Dendritic cell treated with granulocyte-macrophage colony-stimulating factor and Interleukin-4, amounts not matched to agents 40 ng/mL and 50 ng/mL, for 4 days (primary cell): ENCODE data around the gene WDR76.
"Not testable (repeated sequence)": the region's sequence is repeated elsewhere in the genome, so short reads cannot be mapped to it uniquely, and the experiment has no call there.

Source experiments
- H3K27ac Mint-ChIP-seq: one replicate; pipeline ENCODE4 v1.8.0; 2022; ENCODE audit warnings: mild to moderate bottlenecking, mixed read lengths
- H3K27me3 Mint-ChIP-seq: one replicate; pipeline ENCODE4 v1.8.0; 2022; ENCODE audit warnings: mild to moderate bottlenecking, mixed read lengths
- H3K36me3 Mint-ChIP-seq: one replicate; pipeline ENCODE4 v1.8.0; 2022; ENCODE audit warnings: low read depth, mixed read lengths
- H3K4me1 Mint-ChIP-seq: one replicate; pipeline ENCODE4 v1.8.0; 2022; ENCODE audit warnings: low read depth, mixed read lengths
- H3K4me3 Mint-ChIP-seq: one replicate; pipeline ENCODE4 v1.8.0; 2022; ENCODE audit warnings: mild to moderate bottlenecking, moderate library complexity, mixed read lengths
- H3K9me3 Mint-ChIP-seq: one replicate; pipeline ENCODE4 v1.8.0; 2022; ENCODE audit warnings: mixed read lengths
- intact Hi-C: fragments of 100-400 bp; cut with micrococcal nuclease; formaldehyde crosslinking; loops from one replicate; pipeline ENCODE4 v1.15.0; 2022

WDR76 gene

GRCh38 chr15:43830691-43831275 is 4.0 kb downstream of the WDR76 start:
- H3K4me3 Mint-ChIP-seq, H3K27me3 Mint-ChIP-seq, H3K36me3 Mint-ChIP-seq, intact Hi-C loops, H3K27ac Mint-ChIP-seq, H3K9me3 Mint-ChIP-seq: not testable (repeated sequence)
- peaks cover 23% of the 10 kb centered on the region for H3K4me1 Mint-ChIP-seq

- intact Hi-C loops, H3K36me3 Mint-ChIP-seq: not testable (repeated sequence)
- peaks cover 23% of the 10 kb centered on the region for H3K4me1 Mint-ChIP-seq
Measured at GRCh38 chr15:43831519-43832052, 4.8 kb downstream of the WDR76 start.

GRCh38 chr15:43832485-43832884 is 5.7 kb downstream of the WDR76 start:
- H3K9me3 Mint-ChIP-seq, H3K4me3 Mint-ChIP-seq, intact Hi-C loops, H3K27me3 Mint-ChIP-seq, H3K27ac Mint-ChIP-seq, H3K36me3 Mint-ChIP-seq: not testable (repeated sequence)
- peaks cover 16% of the 10 kb centered on the region for H3K4me1 Mint-ChIP-seq

More at GRCh38 chr15:43831519-43832052, 4.8 kb downstream of the WDR76 start:
- not testable (repeated sequence) for H3K9me3 Mint-ChIP-seq, H3K27me3 Mint-ChIP-seq, H3K4me3 Mint-ChIP-seq, H3K27ac Mint-ChIP-seq

- H3K9me3 Mint-ChIP-seq = no peaks in the 10 kb centered on the region
- H3K27me3 Mint-ChIP-seq = no peaks in the 10 kb centered on the region
- H3K4me3 Mint-ChIP-seq = no peak overlapping the region
- intact Hi-C loops = no loop called here
- H3K4me1 Mint-ChIP-seq = no peaks in the 10 kb centered on the region
- H3K27ac Mint-ChIP-seq = no peak overlapping the region
- H3K36me3 Mint-ChIP-seq = no peaks in the 10 kb centered on the region
Measured at GRCh38 chr15:43845421-43845820, 18.6 kb downstream of the WDR76 start.

GRCh38 chr15:43851251-43851650 is 24.4 kb downstream of the WDR76 start:
- Mint-ChIP-seq H3K4me3 (no peak overlapping the region), H3K27ac (no peak overlapping the region), H3K27me3 (no peaks in the 10 kb centered on the region), H3K36me3 (peaks cover 8% of the 10 kb centered on the region), H3K9me3 (no peaks in the 10 kb centered on the region), H3K4me1 (no peaks in the 10 kb centered on the region)
- intact Hi-C loops = no loop called here

GRCh38 chr15:43852607-43853006 is 25.8 kb downstream of the WDR76 start:
- H3K36me3 Mint-ChIP-seq = peaks cover 8% of the 10 kb centered on the region
- no peaks in the 10 kb centered on the region for H3K4me1 Mint-ChIP-seq
- H3K4me3 Mint-ChIP-seq = no peak overlapping the region
- no peak overlapping the region for H3K27ac Mint-ChIP-seq
- intact Hi-C loops = no loop called here
- H3K27me3 Mint-ChIP-seq = no peaks in the 10 kb centered on the region
- no peaks in the 10 kb centered on the region for H3K9me3 Mint-ChIP-seq

GRCh38 chr15:43854801-43855200 is 28.0 kb downstream of the WDR76 start:
- intact Hi-C loops = no loop called here
- H3K27ac Mint-ChIP-seq = no peak overlapping the region
- H3K4me1 Mint-ChIP-seq = no peaks in the 10 kb centered on the region
- no peaks in the 10 kb centered on the region for H3K9me3 Mint-ChIP-seq
- no peak overlapping the region for H3K4me3 Mint-ChIP-seq
- no peaks in the 10 kb centered on the region for H3K27me3 Mint-ChIP-seq
- peaks cover 8% of the 10 kb centered on the region for H3K36me3 Mint-ChIP-seq

GRCh38 chr15:43859546-43859945 is 32.7 kb downstream of the WDR76 start:
- no peaks in the 10 kb centered on the region for H3K36me3 Mint-ChIP-seq
- H3K27ac Mint-ChIP-seq = no peak overlapping the region
- intact Hi-C loops = no loop called here

GRCh38 chr15:43866636-43867035 is 39.8 kb downstream of the WDR76 start:
- intact Hi-C loops, H3K4me3 Mint-ChIP-seq, H3K9me3 Mint-ChIP-seq, H3K36me3 Mint-ChIP-seq, H3K27ac Mint-ChIP-seq, H3K27me3 Mint-ChIP-seq, H3K4me1 Mint-ChIP-seq: not testable (repeated sequence)

More at GRCh38 chr15:43859546-43859945, 32.7 kb downstream of the WDR76 start:
- Mint-ChIP-seq H3K27me3 (no peaks in the 10 kb centered on the region), H3K9me3 (no peaks in the 10 kb centered on the region), H3K4me3 (no peak overlapping the region), H3K4me1 (no peaks in the 10 kb centered on the region)

- H3K27me3 Mint-ChIP-seq = no peaks in the 10 kb centered on the region
- H3K36me3 Mint-ChIP-seq = peaks cover 6% of the 10 kb centered on the region
- H3K27ac Mint-ChIP-seq = no peak overlapping the region
- no peaks in the 10 kb centered on the region for H3K9me3 Mint-ChIP-seq
- intact Hi-C loops = no loop called here
- H3K4me1 Mint-ChIP-seq = no peaks in the 10 kb centered on the region
- no peak overlapping the region for H3K4me3 Mint-ChIP-seq
Measured at GRCh38 chr15:43867096-43867495, 40.3 kb downstream of the WDR76 start.

GRCh38 chr15:43868406-43868805 is 41.6 kb downstream of the WDR76 start:
- intact Hi-C loops = no loop called here
- H3K27ac Mint-ChIP-seq = no peak overlapping the region
- no peaks in the 10 kb centered on the region for H3K4me1 Mint-ChIP-seq
- no peaks in the 10 kb centered on the region for H3K27me3 Mint-ChIP-seq
- no peak overlapping the region for H3K4me3 Mint-ChIP-seq
- peaks cover 6% of the 10 kb centered on the region for H3K36me3 Mint-ChIP-seq
- no peaks in the 10 kb centered on the region for H3K9me3 Mint-ChIP-seq

- H3K36me3 Mint-ChIP-seq = peaks cover 16% of the 10 kb centered on the region
- intact Hi-C loops = loop anchor here (5.0 kb wide), 1 partner anchor 195 kb away; no protein-coding TSS in a partner anchor
- H3K27ac Mint-ChIP-seq = no peak overlapping the region
- no peak overlapping the region for H3K4me3 Mint-ChIP-seq
- H3K9me3 Mint-ChIP-seq = no peaks in the 10 kb centered on the region
- H3K27me3 Mint-ChIP-seq = no peaks in the 10 kb centered on the region
- no peaks in the 10 kb centered on the region for H3K4me1 Mint-ChIP-seq
Measured at GRCh38 chr15:43871835-43872234, 45.0 kb downstream of the WDR76 start.

GRCh38 chr15:43872416-43873020 is 45.7 kb downstream of the WDR76 start:
- no peaks in the 10 kb centered on the region for H3K9me3 Mint-ChIP-seq
- intact Hi-C loops = loop anchor here (5.0 kb wide), 1 partner anchor 195 kb away; no protein-coding TSS in a partner anchor
- H3K27me3 Mint-ChIP-seq = no peaks in the 10 kb centered on the region
- no peak overlapping the region for H3K4me3 Mint-ChIP-seq
- no peak overlapping the region for H3K27ac Mint-ChIP-seq
- H3K36me3 Mint-ChIP-seq = peaks cover 10% of the 10 kb centered on the region
- no peaks in the 10 kb centered on the region for H3K4me1 Mint-ChIP-seq

- H3K4me1 Mint-ChIP-seq = no peaks in the 10 kb centered on the region
- no peaks in the 10 kb centered on the region for H3K9me3 Mint-ChIP-seq
- H3K4me3 Mint-ChIP-seq = no peak overlapping the region
- H3K36me3 Mint-ChIP-seq = peaks cover 10% of the 10 kb centered on the region
- intact Hi-C loops = loop anchor here (5.0 kb wide), 1 partner anchor 194 kb away; no protein-coding TSS in a partner anchor
- H3K27me3 Mint-ChIP-seq = no peaks in the 10 kb centered on the region
- no peak overlapping the region for H3K27ac Mint-ChIP-seq
Measured at GRCh38 chr15:43873651-43874050, 46.8 kb downstream of the WDR76 start.

GRCh38 chr15:43876872-43877271 is 50.1 kb downstream of the WDR76 start:
- no peaks in the 10 kb centered on the region for H3K4me1 Mint-ChIP-seq
- no peaks in the 10 kb centered on the region for H3K9me3 Mint-ChIP-seq
- intact Hi-C loops = no loop called here
- H3K27ac Mint-ChIP-seq = no peak overlapping the region
- H3K36me3 Mint-ChIP-seq = peaks cover 10% of the 10 kb centered on the region
- no peak overlapping the region for H3K4me3 Mint-ChIP-seq
- H3K27me3 Mint-ChIP-seq = no peaks in the 10 kb centered on the region
